Common myeloid progenitor, CD34-positive (primary cell): Measurements from ENCODE around the gene NEUROD2.

Experiments
- CTCF ChIA-PET: fragments of 350-600 bp; sonication (Branson Sonifier 250); formaldehyde crosslinking; loops from one replicate; lab custom pipeline; 2021; ENCODE audit warnings: antibody characterized with exemption; lab: Charles Lee
- POLR2A ChIA-PET: fragments of 350-600 bp; sonication (Branson Sonifier 250); formaldehyde crosslinking; loops from one replicate; lab custom pipeline; 2021; ENCODE audit warnings: antibody characterized with exemption; lab: Charles Lee
- DNase-seq, 3 donors: peaks; one replicate each; pipeline versions ENCODE4 v3.0.0 to v3.0.0-alpha.2; 2013
- H3K27ac ChIP-seq, 2 experiments: 1 replicate in 1 of 2; 2 replicates in 1 of 2; pipeline ENCODE4 v1.7.0; 2013; ENCODE audit warnings: inconsistent platforms in 2 of 2, low read length in 2 of 2, mild to moderate bottlenecking in 2 of 2, low read depth in 1 of 2, moderate library complexity in 1 of 2; ENCODE audit not compliant: severe bottlenecking in 2 of 2, insufficient read depth in 1 of 2, poor library complexity in 1 of 2
- H3K27me3 ChIP-seq, 5 experiments: replicated peaks in 2 of 5; 1 replicate in 3 of 5; 2 replicates in 2 of 5; pipeline versions ENCODE4 v1.6.1 to v1.7.0; 2013; ENCODE audit warnings: low read length in 4 of 5, mild to moderate bottlenecking in 2 of 5, moderate library complexity in 2 of 5, inconsistent platforms in 1 of 5; ENCODE audit not compliant: insufficient read depth in 5 of 5, control insufficient read depth in 4 of 5
- H3K36me3 ChIP-seq, 4 experiments: 1 replicate in 2 of 4; 2 replicates in 2 of 4; pipeline versions ENCODE4 v1.6.1 to v1.7.0; 2013; ENCODE audit warnings: low read length in 3 of 4, control low read depth in 1 of 4, mild to moderate bottlenecking in 1 of 4; ENCODE audit not compliant: control insufficient read depth in 4 of 4, insufficient read depth in 4 of 4
- H3K4me1 ChIP-seq, 4 experiments: 1 replicate in 3 of 4; 2 replicates in 1 of 4; pipeline versions ENCODE4 v1.6.1 to v1.7.1; 2013; ENCODE audit warnings: low read length in 3 of 4, mild to moderate bottlenecking in 3 of 4, control low read depth in 1 of 4, inconsistent platforms in 1 of 4, moderate library complexity in 1 of 4; ENCODE audit not compliant: control insufficient read depth in 4 of 4, insufficient read depth in 4 of 4; ENCODE audit errors: control extremely low read depth in 1 of 4
- H3K4me3 ChIP-seq, 7 experiments: 1 replicate in 4 of 7; 2 replicates in 3 of 7; pipeline versions ENCODE4 v1.5.1 to v1.7.0; 2013; ENCODE audit warnings: mild to moderate bottlenecking in 7 of 7, low read length in 6 of 7, moderate library complexity in 6 of 7, inconsistent platforms in 2 of 7, low read depth in 2 of 7, control low read depth in 1 of 7; ENCODE audit not compliant: insufficient read depth in 4 of 7, control insufficient read depth in 1 of 7; ENCODE audit errors: extremely low read depth in 1 of 7
- H3K9me3 ChIP-seq, 5 experiments: 1 replicate in 4 of 5; 2 replicates in 1 of 5; pipeline versions ENCODE4 v1.6.1 to v1.7.1; 2013; ENCODE audit warnings: low read length in 4 of 5, mild to moderate bottlenecking in 2 of 5, inconsistent platforms in 1 of 5, low read depth in 1 of 5, moderate library complexity in 1 of 5; ENCODE audit not compliant: control insufficient read depth in 4 of 5, insufficient read depth in 2 of 5; ENCODE audit errors: control extremely low read depth in 1 of 5
- WGBS: methylation state at CpG from one replicate; pipeline ENCODE4 v1.1.5; 2013; ENCODE audit not compliant: insufficient coverage; 5-methylcytosine and 5-hydroxymethylcytosine counted together

Gene NEUROD2

DNA sequence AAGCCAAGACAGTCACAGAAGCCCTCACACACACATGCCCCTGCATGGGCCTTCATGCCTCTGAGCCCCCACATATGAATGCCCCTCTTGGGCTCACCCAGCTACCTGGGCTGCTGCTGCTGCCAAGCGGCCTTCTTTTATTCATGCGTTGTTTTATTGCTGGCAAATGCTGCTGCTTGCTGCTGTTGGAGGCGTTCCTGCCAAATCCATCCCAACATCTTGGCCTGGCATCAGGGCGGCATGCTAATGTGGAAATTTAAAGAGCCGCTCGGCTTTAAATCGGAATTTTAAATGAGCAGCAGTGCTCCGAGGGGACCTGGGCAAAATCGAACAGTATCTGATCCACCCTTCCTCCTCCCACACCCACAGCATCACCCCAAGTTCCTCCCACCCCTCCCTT is 39.0 kb downstream of the NEUROD2 start:
- Histone ChIP-seq H3K9me3 (peaks cover 0 to 7% (median 0%) of the 10 kb centered on the region in 5 experiments), H3K27ac (no peak overlapping the region), H3K4me1 (peaks cover 0 to 13% (median 4%) of the 10 kb centered on the region in 4 experiments), H3K36me3 (peaks cover 17 to 58% (median 37%) of the 10 kb centered on the region in 4 experiments), H3K27me3 (peaks cover 0 to 1% (median 0%) of the 10 kb centered on the region in 5 experiments), H3K4me3 (no peak overlapping the region)
- CTCF ChIA-PET: no interaction called here
- WGBS: 98% methylated on average over 7 of the region's 9 CpGs
- POLR2A ChIA-PET: no interaction called here
- DNase-seq: no peak

DNA sequence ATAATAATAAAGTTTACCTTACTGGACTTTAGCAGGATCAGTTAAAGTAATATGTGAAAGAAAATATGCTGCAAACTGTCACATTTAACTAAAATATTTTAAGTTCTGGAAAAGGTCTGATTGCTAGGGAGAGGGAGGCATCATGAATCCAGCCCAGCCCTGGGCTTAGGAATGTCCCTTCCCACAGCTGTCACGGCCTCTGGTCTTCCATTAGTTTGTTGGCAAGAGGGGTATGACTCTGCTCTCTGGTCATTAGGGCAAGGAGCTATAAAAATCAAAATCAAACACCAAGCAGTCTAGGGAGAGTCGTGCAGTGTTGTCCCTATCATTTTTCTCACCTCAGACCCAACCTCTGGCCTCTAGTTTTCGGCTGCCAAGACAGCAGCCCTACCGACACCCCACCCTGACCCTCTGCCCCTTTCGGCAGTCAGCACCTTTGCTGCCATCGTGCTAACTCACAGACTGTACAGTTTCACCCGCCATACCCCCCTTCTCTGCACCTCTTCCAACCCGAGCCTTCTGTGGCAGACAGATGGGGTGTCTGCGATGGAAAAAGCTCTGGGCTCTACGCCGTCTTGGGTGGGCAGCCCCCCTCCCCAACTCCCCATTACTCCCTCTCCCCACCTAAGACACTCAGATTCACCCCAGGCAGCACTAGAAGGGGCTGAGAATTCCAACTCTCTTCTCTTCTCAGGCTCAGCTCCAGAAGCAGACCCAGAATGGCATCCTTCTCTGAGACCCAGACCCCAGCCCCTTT is 41.4 kb downstream of the NEUROD2 start:
- Histone ChIP-seq H3K27me3 (no peaks in the 10 kb centered on the region), H3K9me3 (peaks cover 0 to 6% (median 0%) of the 10 kb centered on the region in 5 experiments), H3K36me3 (peaks cover 20 to 62% (median 36%) of the 10 kb centered on the region in 4 experiments), H3K27ac (no peak overlapping the region), H3K4me3 (no peak overlapping the region), H3K4me1 (peaks cover 0 to 15% (median 6%) of the 10 kb centered on the region in 4 experiments)
- ChIA-PET CTCF (interaction anchor here (0.6 to 3.2 kb wide), 8 partner anchors 10 to 59 kb away, joined by 3 to 15 read pairs (median 4); no protein-coding TSS in a partner anchor), POLR2A (no interaction called here)
- DNase-seq: no peak
- WGBS: 97% methylated on average over 10 of the region's 11 CpGs

DNA sequence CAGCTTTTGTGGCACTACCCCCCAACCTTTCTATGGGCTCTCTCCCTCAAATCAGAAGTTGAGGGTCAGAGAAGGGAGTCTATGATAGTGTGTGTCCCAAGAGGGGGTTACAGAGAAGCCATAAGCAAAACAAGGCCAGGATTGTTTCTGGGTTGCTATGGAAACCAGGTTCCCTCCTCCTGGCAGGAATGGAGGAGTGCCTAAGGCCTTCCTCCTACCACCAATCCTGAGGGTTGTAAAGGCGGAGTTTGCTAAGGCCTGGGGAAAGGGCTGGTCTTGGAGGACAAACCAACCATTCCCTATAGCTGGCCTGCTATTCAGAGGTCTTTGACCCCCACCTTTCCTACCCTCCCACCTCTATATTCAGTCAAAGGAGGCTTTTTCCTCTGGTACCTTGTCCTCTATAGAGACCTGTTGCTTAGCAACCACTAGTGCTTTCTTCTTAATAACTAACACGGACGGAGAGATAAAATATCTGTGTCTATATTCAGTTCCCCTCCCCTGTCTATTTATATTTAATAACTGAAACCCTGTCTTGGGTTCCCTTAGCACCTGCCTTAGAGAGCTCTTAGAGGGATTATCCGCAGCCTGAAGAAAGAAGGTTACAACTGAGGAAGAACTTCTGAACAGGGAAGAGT is 43.4 kb downstream of the NEUROD2 start:
- Histone ChIP-seq H3K4me3 (no peak overlapping the region), H3K36me3 (peaks cover 18 to 53% (median 28%) of the 10 kb centered on the region in 4 experiments), H3K4me1 (peaks cover 0 to 15% (median 6%) of the 10 kb centered on the region in 4 experiments), H3K27me3 (no peaks in the 10 kb centered on the region), H3K9me3 (no peaks in the 10 kb centered on the region), H3K27ac (no peak overlapping the region)
- whole genome bisulfite sequencing: 100% methylated on average over 4 of the region's 4 CpGs
- CTCF ChIA-PET: interaction anchor here (1.2 to 3.2 kb wide), 4 partner anchors 11 to 83 kb away, joined by 3 to 15 read pairs (median 6); no protein-coding TSS in a partner anchor
- no peak for DNase-seq
- POLR2A ChIA-PET: no interaction called here

DNA sequence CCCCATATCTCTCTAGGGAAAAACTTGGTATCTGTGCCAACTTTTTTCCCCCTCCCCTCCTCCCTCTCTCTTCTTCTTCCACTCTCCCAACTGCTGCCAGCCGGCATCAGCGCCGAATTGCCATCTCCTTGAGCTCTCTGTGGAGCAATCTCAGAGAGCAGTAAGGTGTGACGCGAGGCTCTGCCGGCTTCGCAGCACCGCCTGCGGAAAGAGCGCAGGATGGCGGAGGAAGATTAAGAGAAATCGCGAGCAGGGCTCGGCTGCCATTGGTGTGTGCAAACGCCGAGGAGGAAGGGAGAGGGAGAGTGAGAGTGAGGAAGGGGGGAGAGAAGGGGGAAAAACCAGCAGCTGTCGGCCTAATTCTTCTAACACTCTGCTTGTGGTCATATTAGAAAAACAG is 44.2 kb downstream of the NEUROD2 start:
- DNase-seq: peak; percentile 59 to 88 (median 81)
- H3K27me3 ChIP-seq: no peaks in the 10 kb centered on the region
- peaks cover 18 to 45% (median 23%) of the 10 kb centered on the region in 4 experiments for H3K36me3 ChIP-seq
- peaks cover 0 to 15% (median 6%) of the 10 kb centered on the region in 4 experiments for H3K4me1 ChIP-seq
- no peaks in the 10 kb centered on the region for H3K9me3 ChIP-seq
- H3K4me3 ChIP-seq: peak overlapping the region in 3 of 7 experiments; percentile 9 to 48 (median 41)
- CTCF ChIA-PET: interaction anchor here (0.8 to 3.2 kb wide), 3 partner anchors 10 to 84 kb away, joined by 3 to 15 read pairs (median 3); no protein-coding TSS in a partner anchor
- POLR2A ChIA-PET: interaction anchor here (0.6 to 0.8 kb wide), 2 partner anchors 10 to 13 kb away, joined by 4 to 5 read pairs; no protein-coding TSS in a partner anchor
- 52% methylated on average over 10 of the region's 17 CpGs for WGBS
- H3K27ac ChIP-seq: no peak overlapping the region

DNA sequence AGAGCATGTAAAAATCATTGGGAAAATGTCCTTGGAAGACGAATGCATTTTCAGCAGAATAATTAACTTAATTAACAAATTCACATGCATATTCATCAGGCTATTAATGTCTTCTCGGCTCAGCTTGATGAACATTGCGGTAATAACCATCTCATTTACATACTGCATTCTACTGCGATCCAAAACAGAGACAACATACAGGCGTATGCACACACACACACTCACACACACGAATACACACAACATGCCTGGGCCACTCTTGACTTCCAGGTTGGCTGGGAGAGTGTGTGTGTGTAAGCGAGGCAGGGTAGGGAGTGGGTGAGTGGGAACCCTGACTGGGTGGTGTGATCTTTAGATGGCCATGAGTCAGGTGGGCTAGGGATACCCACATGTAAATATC is 44.7 kb downstream of the NEUROD2 start:
- CTCF ChIA-PET: interaction anchor here (0.8 to 1.5 kb wide), 4 partner anchors 9 to 84 kb away, joined by 3 to 6 read pairs (median 4); no protein-coding TSS in a partner anchor
- 96% methylated on average over 3 of the region's 7 CpGs for WGBS

DNA sequence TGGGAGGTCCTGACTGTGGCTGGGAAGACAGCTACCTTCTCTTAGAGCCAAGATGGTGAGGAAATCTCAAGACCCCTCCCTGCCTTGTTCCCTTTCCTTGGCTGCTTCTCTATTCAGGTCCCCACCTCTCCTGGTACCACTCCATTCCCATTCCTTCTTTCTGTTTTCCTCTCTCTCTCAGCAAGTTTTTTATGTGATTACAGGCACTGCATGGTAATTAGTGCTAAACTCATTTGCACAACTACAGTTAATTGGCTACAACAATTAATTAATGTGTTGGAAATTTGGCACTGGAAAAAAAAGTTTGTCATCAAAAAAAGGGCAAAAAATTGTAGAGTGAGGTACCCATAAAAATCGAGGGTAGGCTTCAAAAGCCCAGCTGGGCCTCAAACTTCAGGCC is 45.3 kb downstream of the NEUROD2 start:
- CTCF ChIA-PET: interaction anchor here (1.4 to 1.6 kb wide), 3 partner anchors 12 to 56 kb away, joined by 4 to 6 read pairs (median 5); no protein-coding TSS in a partner anchor
- POLR2A ChIA-PET: no interaction called here
- 100% methylated on average over 1 of the region's 1 CpG for WGBS
- H3K4me3 ChIP-seq: no peak overlapping the region
- peaks cover 13 to 45% (median 24%) of the 10 kb centered on the region in 4 experiments for H3K36me3 ChIP-seq
- no peak overlapping the region for H3K27ac ChIP-seq
- no peaks in the 10 kb centered on the region for H3K9me3 ChIP-seq
- no peak for DNase-seq
- no peaks in the 10 kb centered on the region for H3K27me3 ChIP-seq
- H3K4me1 ChIP-seq: peaks cover 0 to 15% (median 6%) of the 10 kb centered on the region in 4 experiments

More for the DNA sequence above, 44.7 kb downstream of the NEUROD2 start:
- POLR2A ChIA-PET: interaction anchor here (0.8 kb wide), 1 partner anchor 13 kb away, joined by 4 read pairs; no protein-coding TSS in a partner anchor
- peak in 1 of 3 donors; percentile 29 for DNase-seq
- Histone ChIP-seq H3K27me3 (no peaks in the 10 kb centered on the region), H3K4me3 (no peak overlapping the region), H3K9me3 (no peaks in the 10 kb centered on the region), H3K36me3 (peaks cover 15 to 44% (median 24%) of the 10 kb centered on the region in 4 experiments), H3K27ac (no peak overlapping the region), H3K4me1 (peaks cover 0 to 15% (median 6%) of the 10 kb centered on the region in 4 experiments)
